Heart left ventricle (tissue), 13 donors: Measurements from ENCODE around the gene HOXD12.

Experiments
- POLR2A ChIP-seq, 2 donors: fragments of 450-650 bp; IDR thresholded peaks; one replicate each; pipeline ENCODE4 v1.6.1; 2017; ENCODE audit warnings: antibody characterized with exemption in 2 of 2, mild to moderate bottlenecking in 2 of 2, moderate library complexity in 2 of 2
- TF ChIP-seq, protein P1 (sequence below), 12 donors: fragments of 200-600 bp; sonication (generic) in 4 of 12; IDR thresholded peaks; one replicate each; pipeline versions ENCODE4 v1.5.0 to v1.8.0; 2018 to 2022; ENCODE audit warnings: antibody characterized with exemption in 12 of 12, mild to moderate bottlenecking in 5 of 12
- donor health status: ischemic (EF 13 %, LVEDD 7.1; RV severe dilation, severe dysfunction).
- donor health status: DM: no; HTN: yes; CAD: no.
- donor health status: DM: no; HTN: no; CAD: no.
- donor health status: ischemic (EF 25% LVEDD 6.9; RV normal size, moderate dysfunction).
- donor health status: ischemic (EF 25% LVEDD 5.7; RV mildly dilated, moderate dysfunction).
- donor health status: ischemic (EF 35%, LVEDD 5.7; RV mildly dilated, moderate dysfunction).
- donor health status: nonischemic (EF 11% LVEDD 7.7; RV severe dilation, severe dysfunction).
- donor health status: DM: yes; HTN: yes; CAD: no.
- donor health status: PGD.
- donor health status: ischemic (EF 29% LVEDD 5.4; RV normal size, mild dysfunction).
- donor health status: nonischemic (EF 23%, LVEDD 6.1; RV moderate dilation, normal function).

DNA sequence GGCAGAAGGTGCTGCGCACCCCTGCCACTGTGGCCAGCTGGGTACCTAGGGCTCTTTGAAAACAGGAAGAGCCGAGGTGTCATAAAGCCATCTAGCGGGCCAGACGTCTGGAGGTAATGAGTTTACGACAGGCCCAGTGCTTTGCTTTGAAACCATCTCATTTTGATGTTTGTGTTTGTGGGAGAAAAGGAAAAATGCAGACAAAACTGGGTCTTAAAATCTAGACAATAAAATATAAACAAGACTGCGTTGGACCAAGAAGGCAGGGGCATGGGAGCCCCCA, 26.1 kb downstream of the HOXD12 start:
- TF ChIP-seq, protein P1, sequence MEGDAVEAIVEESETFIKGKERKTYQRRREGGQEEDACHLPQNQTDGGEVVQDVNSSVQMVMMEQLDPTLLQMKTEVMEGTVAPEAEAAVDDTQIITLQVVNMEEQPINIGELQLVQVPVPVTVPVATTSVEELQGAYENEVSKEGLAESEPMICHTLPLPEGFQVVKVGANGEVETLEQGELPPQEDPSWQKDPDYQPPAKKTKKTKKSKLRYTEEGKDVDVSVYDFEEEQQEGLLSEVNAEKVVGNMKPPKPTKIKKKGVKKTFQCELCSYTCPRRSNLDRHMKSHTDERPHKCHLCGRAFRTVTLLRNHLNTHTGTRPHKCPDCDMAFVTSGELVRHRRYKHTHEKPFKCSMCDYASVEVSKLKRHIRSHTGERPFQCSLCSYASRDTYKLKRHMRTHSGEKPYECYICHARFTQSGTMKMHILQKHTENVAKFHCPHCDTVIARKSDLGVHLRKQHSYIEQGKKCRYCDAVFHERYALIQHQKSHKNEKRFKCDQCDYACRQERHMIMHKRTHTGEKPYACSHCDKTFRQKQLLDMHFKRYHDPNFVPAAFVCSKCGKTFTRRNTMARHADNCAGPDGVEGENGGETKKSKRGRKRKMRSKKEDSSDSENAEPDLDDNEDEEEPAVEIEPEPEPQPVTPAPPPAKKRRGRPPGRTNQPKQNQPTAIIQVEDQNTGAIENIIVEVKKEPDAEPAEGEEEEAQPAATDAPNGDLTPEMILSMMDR (IDR thresholded peaks at IDR 0.05): no peak
- TF ChIP-seq POLR2A (IDR thresholded peaks at IDR 0.05): no peak
